ENCODE results near the gene CCDC102B.
A peak's percentile ranks its signal among the peaks of the same experiment; 100 is the strongest.
"Not testable (repeated sequence)": the region's sequence is repeated elsewhere in the genome, so short reads cannot be mapped to it uniquely, and the experiment has no call there.

Gene CCDC102B

GRCh38 chr18:68909579-68909978 is 111.7 kb downstream of the CCDC102B start:
- ATAC-seq (no peak), DNase-seq (no peak)

DNA sequence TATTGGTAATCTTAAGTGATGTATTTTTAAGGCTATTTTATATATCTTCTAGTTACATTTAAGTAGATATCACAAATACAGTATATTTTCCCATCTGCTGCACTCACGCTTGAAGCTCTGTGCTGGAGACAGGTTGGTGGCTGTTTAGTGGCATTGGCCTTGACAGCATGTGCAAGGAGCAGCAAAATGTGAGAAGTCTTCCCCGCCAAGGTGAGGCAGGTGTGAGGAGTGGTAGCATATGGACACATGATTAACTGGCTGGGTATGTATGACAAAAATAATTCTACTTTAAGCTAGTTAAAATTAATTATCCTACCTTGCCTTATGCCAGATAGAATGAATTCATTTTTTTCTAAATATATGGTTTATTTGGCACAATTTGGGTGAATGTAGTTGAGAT is 117.2 kb downstream of the CCDC102B start:
- DNase-seq = no peak
- no peak for ATAC-seq

- DNase-seq (no peak), ATAC-seq (peak; percentile 68)
Measured at GRCh38 chr18:68916734-68917133, 118.9 kb downstream of the CCDC102B start.

DNA sequence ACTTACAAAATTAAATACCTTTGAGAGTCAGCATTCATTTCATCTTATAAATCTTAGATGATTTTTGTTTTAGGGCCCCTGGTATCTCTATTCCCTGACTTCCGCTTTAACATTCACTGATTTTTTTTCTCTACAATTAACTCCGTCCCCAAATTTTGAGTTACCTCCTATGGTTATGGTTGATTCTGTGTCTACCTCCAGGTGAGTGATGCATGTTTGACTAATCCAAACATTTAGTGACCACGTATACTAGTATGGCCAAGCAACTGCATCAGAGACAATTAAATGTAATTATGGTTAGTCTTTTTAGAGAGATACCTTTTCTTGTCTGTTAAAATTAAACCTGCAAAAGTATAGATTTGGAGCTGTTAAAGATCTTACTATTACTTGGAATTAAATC is 120.3 kb downstream of the CCDC102B start:
- DNase-seq (no peak), ATAC-seq (no peak)

DNA sequence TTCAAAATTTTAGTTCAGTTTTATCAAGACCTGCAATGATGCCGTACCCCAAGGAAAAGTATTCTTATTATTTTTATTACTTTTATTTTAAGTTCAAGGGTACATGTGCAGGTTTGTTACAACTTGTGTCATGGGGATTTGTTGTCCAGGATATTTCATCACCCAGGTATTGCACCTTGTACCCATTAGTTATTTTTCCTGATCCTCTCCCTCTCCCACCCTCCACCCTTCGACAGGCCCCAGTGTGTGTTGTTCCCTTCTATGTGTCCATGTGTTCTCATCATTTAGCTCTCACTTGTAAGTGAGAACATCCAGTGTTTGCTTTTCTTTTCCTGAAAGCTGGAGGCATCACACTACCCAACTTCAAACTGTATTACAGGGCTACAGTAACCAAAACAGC is 122.0 kb downstream of the CCDC102B start:
- no peak for ATAC-seq
- DNase-seq = no peak

DNA sequence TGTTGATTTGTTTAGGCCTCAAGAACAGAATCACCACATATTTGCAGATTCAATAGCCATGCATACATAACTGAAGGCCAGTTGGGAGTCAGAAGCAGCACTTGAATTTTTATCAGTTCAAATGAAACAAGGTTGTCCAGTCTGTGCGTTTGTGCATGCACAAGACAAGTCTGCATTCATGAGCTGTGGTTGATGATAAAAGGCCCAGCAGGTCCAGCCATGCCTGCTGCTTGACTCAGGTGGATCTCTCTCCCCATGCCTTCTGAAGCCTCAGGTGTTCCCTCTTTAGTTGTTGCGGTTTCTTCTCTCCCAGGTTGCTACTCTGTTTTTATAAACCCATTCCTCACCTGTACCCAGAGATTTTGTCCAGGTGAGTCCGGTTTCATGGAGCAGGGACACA is 124.5 kb downstream of the CCDC102B start:
- ATAC-seq (no peak), DNase-seq (no peak)

DNA sequence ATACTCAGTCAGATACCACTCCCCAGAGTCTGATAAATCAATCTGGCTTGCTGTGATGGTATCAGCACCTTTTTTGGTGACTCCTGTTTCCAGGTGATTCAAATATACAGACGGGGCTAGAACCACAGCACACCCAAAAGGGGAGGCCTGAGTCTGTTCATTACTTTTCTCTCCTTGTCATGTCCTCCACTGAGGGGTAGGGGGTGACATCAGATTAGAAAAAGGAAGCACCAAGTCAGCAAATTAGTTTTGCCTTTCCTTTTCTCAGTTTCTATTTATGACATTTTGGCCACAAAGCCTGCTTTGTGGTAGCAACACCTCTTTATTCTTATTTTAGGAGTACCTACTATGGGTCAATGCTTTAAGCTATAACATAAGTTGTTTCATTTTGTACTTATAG is 127.4 kb downstream of the CCDC102B start:
- ATAC-seq (peak; percentile 68), DNase-seq (no peak)

- DNase-seq (no peak), ATAC-seq (no peak)
Measured at GRCh38 chr18:68928762-68929675, 131.1 kb downstream of the CCDC102B start.

DNA sequence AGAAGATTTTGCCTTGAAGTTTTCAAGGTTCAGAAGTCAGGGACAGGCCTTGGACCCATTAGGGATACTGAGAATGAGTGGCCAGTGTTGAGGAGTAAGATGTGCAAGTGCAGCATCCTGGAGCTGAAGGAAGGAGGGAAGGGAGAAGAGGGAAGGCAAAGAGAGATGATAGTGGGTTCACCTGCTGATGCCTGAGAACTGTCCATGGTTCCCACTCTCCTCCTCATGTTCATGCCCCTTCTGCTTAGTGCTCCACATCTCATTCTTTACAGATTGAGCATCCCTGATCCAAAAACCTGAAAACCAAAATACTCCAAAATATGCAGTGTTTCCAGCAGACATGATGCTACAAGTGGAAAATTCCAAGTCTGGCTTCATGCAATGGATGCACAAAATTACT is 137.8 kb downstream of the CCDC102B start:
- ATAC-seq (no peak), DNase-seq (no peak)

DNA sequence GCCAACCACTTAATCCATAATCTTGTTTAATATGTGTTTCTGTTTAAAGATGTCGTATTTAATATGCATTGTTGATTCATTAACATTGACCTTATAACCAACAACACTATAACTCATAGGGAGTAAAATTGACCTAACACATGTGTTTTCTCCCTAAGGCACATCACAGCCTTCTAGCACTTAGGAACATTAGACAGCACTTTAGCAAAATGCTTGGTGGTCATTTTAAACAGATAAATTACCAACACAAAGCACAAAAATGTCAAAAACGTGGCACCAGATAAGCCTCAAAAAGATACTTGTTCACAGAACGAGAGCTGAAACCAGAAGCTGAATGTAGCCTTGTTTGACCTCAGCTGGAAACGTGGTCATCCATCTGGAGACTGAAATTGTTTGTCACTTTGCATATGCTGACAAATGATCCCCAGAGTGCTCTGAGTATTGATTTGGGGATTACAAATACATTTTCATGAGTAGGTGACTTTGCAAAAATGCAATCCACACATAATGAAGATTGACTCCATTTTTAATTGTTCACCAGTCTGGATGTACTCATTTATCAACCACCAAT is 139.2 kb downstream of the CCDC102B start:
- DNase-seq = no peak
- ATAC-seq = no peak

- no peak for ATAC-seq
- no peak for DNase-seq
Measured at GRCh38 chr18:68940039-68940438, 142.2 kb downstream of the CCDC102B start.

- ATAC-seq (no peak), DNase-seq (no peak)
Measured at GRCh38 chr18:68940754-68941153, 142.9 kb downstream of the CCDC102B start.

- ATAC-seq = no peak
- DNase-seq = no peak
Measured at GRCh38 chr18:68942230-68942629, 144.3 kb downstream of the CCDC102B start.

DNA sequence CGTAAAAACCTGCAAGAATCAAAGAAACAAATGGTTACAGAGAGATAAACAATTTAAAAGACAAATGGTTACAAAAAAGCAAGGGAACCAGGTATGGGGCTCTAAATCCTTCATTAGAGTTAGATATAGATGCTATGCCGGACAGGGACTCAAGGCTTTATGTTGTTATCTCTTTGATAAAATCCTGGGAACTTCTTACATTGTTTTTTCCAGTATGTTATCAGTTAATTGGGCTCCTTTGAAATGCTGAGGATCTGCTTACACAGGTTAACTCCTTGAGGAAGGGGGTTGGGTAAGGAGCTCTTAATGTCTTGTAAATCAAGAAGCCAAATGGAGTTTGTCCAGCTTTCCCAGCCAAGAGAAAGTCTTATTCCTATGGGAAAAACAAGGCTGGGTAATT is 146.0 kb downstream of the CCDC102B start:
- ATAC-seq, DNase-seq: not testable (repeated sequence)

DNA sequence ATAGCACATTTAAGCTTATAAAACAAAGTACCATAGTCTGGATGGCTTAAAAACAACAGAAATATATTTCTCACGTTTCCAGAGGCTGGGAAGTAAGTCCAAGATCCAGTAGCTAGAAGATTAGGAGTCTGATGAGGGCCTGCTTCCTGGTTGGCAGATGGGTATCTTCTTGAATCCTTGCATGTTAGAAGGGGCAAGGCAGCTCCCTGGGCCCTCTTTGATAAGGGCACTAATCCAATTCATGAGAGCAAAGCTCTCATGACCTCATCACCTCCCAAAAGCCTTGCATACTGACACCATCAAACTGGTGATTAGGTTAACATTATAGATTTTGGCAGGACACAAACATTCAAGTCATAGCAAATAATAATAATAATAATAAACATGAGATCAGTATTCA is 146.4 kb downstream of the CCDC102B start:
- ATAC-seq = no peak
- DNase-seq = no peak

DNA sequence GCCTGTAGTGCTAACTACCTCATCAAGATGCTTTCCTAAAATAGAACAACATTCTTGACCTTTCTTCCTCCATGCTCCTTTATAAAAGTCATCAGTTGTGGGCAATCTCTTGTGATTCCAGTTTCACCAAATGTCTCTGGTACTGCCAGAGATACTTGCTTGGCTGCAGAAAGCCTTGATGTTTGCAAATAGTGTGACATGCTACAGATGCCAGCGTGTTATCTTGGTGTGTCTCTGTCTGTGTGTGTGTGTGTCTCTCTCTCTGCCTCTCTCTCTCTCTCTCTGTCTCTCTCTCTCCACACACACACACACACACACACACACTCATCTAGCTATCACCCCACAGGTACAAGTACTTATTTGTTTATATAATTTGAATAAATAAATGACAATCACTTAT is 146.9 kb downstream of the CCDC102B start:
- ATAC-seq = no peak

DNA sequence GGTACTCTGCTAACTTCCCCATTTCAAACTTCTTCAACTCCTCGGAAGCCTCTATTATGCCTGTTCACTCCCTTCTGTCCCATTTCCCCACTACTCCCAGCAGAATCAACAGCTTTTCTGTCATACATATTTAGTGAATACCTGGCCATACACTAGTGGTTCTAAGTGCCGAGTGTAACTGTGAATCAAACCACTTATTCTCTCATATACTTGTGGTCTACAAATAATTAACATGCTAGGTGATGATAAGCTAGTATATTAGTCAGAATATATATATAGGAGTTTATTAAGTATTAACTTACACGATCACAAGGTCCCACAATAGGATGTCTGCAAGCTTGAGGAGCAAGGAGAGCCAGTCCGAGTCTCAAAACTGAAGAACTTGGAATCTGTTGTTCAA is 150.7 kb downstream of the CCDC102B start:
- ATAC-seq (no peak), DNase-seq (no peak)

More for the DNA sequence above, 146.9 kb downstream of the CCDC102B start:
- no peak for DNase-seq

- no peak for ATAC-seq
- no peak for DNase-seq
Measured at GRCh38 chr18:68954738-68955137, 156.9 kb downstream of the CCDC102B start.

DNA sequence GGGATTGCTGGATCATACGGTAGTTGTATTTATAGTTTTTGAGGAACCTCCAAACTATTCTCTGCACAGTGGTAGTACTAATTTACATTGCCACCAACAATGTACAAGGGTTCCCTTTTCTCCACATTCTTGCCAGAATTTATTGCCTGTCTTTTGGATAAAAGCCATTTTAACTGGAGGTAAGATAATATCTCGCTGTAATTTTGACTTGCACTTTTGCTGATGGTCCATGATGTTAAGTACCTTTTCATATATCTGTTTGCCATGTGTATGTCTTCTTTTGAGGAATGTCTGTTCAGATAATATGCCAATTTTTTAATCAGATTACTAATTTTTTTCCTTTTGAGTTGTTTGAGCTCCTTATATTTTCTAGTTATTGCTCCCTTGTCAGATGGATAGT is 158.8 kb downstream of the CCDC102B start:
- ATAC-seq = no peak
- no peak for DNase-seq

- DNase-seq (no peak), ATAC-seq (no peak)
Measured at GRCh38 chr18:68960355-68960754, 162.5 kb downstream of the CCDC102B start.

- ATAC-seq (no peak), DNase-seq (no peak)
Measured at GRCh38 chr18:68962623-68963022, 164.7 kb downstream of the CCDC102B start.

GRCh38 chr18:68965817-68966216 is 167.9 kb downstream of the CCDC102B start:
- DNase-seq (no peak), ATAC-seq (no peak)

DNA sequence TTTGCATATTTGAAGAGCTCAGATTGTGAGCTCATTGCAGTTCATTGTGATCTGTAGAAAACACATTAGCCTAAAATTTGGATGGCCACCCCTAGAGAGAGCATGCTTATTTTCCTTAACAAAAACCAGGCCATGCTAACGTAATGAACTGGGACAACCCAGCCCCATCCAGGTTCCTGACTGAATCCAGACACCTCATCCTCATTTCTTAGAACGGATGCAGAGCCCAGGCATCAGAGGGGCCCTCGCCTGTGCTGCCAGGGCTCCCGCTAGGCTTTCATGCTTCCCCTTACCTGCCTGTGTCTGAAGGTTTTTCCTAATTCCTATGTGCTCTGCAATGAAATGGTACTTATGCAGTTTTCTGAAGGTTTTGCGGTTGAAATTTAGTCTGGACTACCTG is 171.1 kb downstream of the CCDC102B start:
- DNase-seq = no peak
- no peak for ATAC-seq

DNA sequence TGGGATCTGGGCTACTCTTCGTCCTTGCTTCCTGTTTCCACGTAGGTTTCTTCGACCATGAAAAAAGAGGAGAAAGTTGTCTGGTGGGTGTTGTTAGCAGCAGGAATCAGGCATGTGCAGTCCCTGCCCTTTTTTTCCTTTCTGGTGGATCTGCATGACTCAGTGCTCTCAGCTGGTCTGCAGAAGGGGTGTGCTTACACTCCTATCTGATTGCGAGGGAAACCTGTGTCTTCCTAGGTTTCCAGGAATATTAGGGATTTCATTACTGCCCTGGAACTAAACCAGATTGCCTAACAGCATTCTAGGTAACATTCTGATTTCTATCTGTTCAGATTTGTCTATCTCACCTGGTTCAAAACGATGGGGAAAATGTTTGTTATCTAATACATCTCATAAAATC is 174.3 kb downstream of the CCDC102B start:
- DNase-seq (no peak), ATAC-seq (no peak)

Measured in stimulated activated naive CD8-positive, alpha-beta T cell treated with anti-CD3 and anti-CD28 coated beads, Interleukin-15, Interleukin-2, amounts not matched to agents 100 U/mL and 50 U/mL, for 24 hours (primary cell).